Fibroblast of villous mesenchyme (primary cell): ENCODE measurements around the gene IFITM5. TPM values are rescaled to one million over a fixed set of nuclear protein-coding genes. Genes with fewer than 3 reads are reported as not detected.
A peak's percentile ranks its signal among the peaks of the same experiment; 100 is the strongest.

Experiments used
- DNase-seq: peaks from one replicate; pipeline ENCODE4 v3.0.0-alpha.2; 2010; ENCODE audit warnings: low read depth
- H3K4me3 ChIP-seq: 2 replicates; pipeline ENCODE4 v1.5.1; 2011; ENCODE audit warnings: low read depth, mild to moderate bottlenecking, low read length
- small RNA-seq: library from RNA; depleted of rRNA; stranded (forward); fragments of <200 nt; gene quantifications from one replicate; pipeline ENCODE3, GENCODE V24; 2012
- total RNA-seq: library from RNA; depleted of rRNA; stranded (reverse); fragments of >200 nt; gene quantifications from 2 replicates; pipeline ENCODE4 v1.2.3, GENCODE V29; 2012
- TF ChIP-seq, protein P1 (sequence below): IDR thresholded peaks from 2 replicates; pipeline ENCODE4 v1.5.1; 2012; ENCODE audit warnings: low read depth, mild to moderate bottlenecking, low read length; ENCODE audit not compliant: insufficient read depth

The IFITM5 gene
- total RNA-seq, 1 donor: not detected

DNA sequence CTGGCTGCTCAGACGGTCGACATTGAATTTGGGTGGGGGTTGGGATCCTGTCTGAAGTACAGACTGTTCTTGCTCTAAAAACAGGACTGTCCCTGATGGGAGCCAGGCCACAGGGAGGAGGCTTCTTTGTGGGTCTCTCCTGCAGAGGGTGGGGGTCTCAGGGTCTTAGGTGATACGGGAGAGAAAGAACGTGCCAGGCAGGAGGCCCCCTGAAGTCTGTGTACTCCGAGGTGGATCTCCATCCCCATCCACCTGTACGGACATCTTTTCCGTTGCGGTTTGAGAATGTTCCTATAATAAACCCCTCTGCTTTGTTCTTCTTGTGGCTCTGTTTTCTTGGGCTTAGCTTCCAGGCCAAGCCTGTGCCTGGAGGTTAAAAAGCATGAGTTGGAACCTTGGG is 46.7 kb downstream of the IFITM5 start:
- no peak for DNase-seq
- TF ChIP-seq, protein P1, sequence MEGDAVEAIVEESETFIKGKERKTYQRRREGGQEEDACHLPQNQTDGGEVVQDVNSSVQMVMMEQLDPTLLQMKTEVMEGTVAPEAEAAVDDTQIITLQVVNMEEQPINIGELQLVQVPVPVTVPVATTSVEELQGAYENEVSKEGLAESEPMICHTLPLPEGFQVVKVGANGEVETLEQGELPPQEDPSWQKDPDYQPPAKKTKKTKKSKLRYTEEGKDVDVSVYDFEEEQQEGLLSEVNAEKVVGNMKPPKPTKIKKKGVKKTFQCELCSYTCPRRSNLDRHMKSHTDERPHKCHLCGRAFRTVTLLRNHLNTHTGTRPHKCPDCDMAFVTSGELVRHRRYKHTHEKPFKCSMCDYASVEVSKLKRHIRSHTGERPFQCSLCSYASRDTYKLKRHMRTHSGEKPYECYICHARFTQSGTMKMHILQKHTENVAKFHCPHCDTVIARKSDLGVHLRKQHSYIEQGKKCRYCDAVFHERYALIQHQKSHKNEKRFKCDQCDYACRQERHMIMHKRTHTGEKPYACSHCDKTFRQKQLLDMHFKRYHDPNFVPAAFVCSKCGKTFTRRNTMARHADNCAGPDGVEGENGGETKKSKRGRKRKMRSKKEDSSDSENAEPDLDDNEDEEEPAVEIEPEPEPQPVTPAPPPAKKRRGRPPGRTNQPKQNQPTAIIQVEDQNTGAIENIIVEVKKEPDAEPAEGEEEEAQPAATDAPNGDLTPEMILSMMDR: no peak
- no peak overlapping the region for H3K4me3 ChIP-seq

- no peak overlapping the region for H3K4me3 ChIP-seq
- TF ChIP-seq, protein P1: peak; percentile 9
- no peak for DNase-seq
Measured at GRCh38 chr11:251550-251949, 47.8 kb downstream of the IFITM5 start.

GRCh38 chr11:250740-251299 is 48.5 kb downstream of the IFITM5 start:
- peak; percentile 63 for DNase-seq
- H3K4me3 ChIP-seq: no peak overlapping the region
- TF ChIP-seq, protein P1: peak; percentile 72

DNA sequence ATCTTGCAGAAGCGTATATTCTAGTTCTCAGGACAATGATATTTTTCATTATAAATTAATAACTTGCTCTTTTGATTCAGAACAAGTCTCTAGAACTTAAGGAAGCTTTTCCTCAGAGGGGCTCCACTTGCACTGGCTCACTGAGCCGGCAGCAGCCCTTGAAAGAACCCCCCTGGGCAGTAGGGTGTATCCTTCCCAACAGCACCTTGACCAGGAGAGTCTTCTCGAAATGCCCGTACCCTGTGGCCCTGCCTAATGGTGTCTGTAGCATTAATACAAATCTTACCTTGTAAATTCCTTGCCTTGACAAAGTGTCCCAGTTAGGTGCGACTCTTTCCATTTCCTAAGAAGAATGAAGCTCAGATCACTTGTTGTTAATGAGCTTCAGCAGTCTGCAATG is 49.1 kb downstream of the IFITM5 start:
- DNase-seq: no peak
- no peak overlapping the region for H3K4me3 ChIP-seq
- TF ChIP-seq, protein P1: no peak

DNA sequence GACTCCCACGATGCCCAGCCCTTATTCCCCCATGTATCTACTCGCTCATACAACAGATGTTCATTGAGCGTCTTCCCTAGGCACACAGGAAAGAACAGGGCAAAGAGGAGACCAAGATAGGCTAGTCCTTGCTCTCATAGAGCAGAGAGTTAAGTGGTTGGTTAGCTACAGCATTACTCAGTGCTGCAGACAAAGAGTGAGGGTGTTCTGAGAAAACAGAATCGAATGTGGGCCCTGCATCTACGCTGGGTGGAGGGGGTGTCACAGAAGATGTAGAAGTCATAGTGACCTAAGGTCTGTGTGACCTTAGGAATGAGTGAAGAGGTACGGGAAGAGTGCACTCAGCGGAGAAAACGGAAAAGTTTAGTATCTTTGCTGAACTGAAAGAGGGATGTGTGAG is 50.3 kb downstream of the IFITM5 start:
- no peak overlapping the region for H3K4me3 ChIP-seq
- TF ChIP-seq, protein P1: no peak
- no peak for DNase-seq

Small RNAs within 50 kb of the gene (small RNA-seq; reads per million reads assigned to genes)
- not detected for gene AC136475.6

Other genes starting within 250 kb of the IFITM5 start
- gene SCGB1C1, start 106.4 kb downstream of the IFITM5 start, total RNA-seq: not detected in 2 replicates
- gene BET1L, start 92.1 kb downstream of the IFITM5 start, total RNA-seq: 22.0 and 23.8 TPM in 2 replicates
- gene RIC8A, start 91.8 kb downstream of the IFITM5 start, total RNA-seq: 154 and 167 TPM in 2 replicates
- gene SIRT3, start 63.2 kb downstream of the IFITM5 start, total RNA-seq: 10.3 and 10.4 TPM in 2 replicates
- 130 and 140 TPM in 2 replicates for gene PSMD13, start 62.5 kb downstream of the IFITM5 start, total RNA-seq
- not detected in 2 replicates for gene NLRP6, start 21.1 kb downstream of the IFITM5 start, total RNA-seq
- gene PGGHG, start 10.4 kb downstream of the IFITM5 start, total RNA-seq: 7.8 and 10.6 TPM in 2 replicates
- 38.4 and 107 TPM in 2 replicates for gene IFITM2, start 8.3 kb upstream of the IFITM5 start, total RNA-seq
- 76.4 and 117 TPM in 2 replicates for gene IFITM1, start 14.5 kb upstream of the IFITM5 start, total RNA-seq
- 83.3 and 94.1 TPM in 2 replicates for gene IFITM3, start 21.3 kb upstream of the IFITM5 start, total RNA-seq
- gene B4GALNT4, start 70.0 kb upstream of the IFITM5 start, total RNA-seq: 0.43 and 1.3 TPM in 2 replicates
- 2.2 and 2.6 TPM in 2 replicates for gene PKP3, start 94.7 kb upstream of the IFITM5 start, total RNA-seq
- 10.8 and 14.5 TPM in 2 replicates for gene SIGIRR, start 115.5 kb upstream of the IFITM5 start, total RNA-seq
- gene ANO9, start 142.5 kb upstream of the IFITM5 start, total RNA-seq: not detected in 2 replicates
- 31.5 and 34.8 TPM in 2 replicates for gene PTDSS2, start 150.8 kb upstream of the IFITM5 start, total RNA-seq
- gene RNH1, start 207.7 kb upstream of the IFITM5 start, total RNA-seq: 259 and 276 TPM in 2 replicates
- gene HRAS, start 236.1 kb upstream of the IFITM5 start, total RNA-seq: 36.7 and 47.0 TPM in 2 replicates
- 0.43 and 0.64 TPM in 2 replicates for gene LRRC56, start 238.0 kb upstream of the IFITM5 start, total RNA-seq